BLaER1 treated with 17β-estradiol and CSF1 and Interleukin-3, amounts not matched to agents 10 nM and 100 nM (cell line): ENCODE results near the gene GYG1.
A peak's percentile ranks its signal among the peaks of the same experiment; 100 is the strongest.

Experiments used
- H3K27ac ChIP-seq, 11 experiments: shearing (Covaris generic); formaldehyde crosslinking; 2 replicates each; pipeline ENCODE4 v1.8.1; 2022
- H3K27me3 ChIP-seq, 11 experiments: shearing (Covaris generic); formaldehyde crosslinking; 2 replicates each; pipeline ENCODE4 v1.8.1; 2022
- H3K36me3 ChIP-seq, 11 experiments: shearing (Covaris generic); formaldehyde crosslinking; 2 replicates each; pipeline ENCODE4 v1.8.1; 2022
- H3K4me1 ChIP-seq, 10 experiments: shearing (Covaris generic); formaldehyde crosslinking; 2 replicates each; pipeline ENCODE4 v1.8.1; 2022
- H3K4me2 ChIP-seq, 11 experiments: shearing (Covaris generic); formaldehyde crosslinking; 2 replicates each; pipeline ENCODE4 v1.8.1; 2022
- H3K4me3 ChIP-seq, 10 experiments: shearing (Covaris generic); formaldehyde crosslinking; 2 replicates each; pipeline ENCODE4 v1.8.1; 2022
- H3K9ac ChIP-seq, 11 experiments: shearing (Covaris generic); formaldehyde crosslinking; 2 replicates each; pipeline ENCODE4 v1.8.1; 2022
- H3K9me3 ChIP-seq, 11 experiments: shearing (Covaris generic); formaldehyde crosslinking; replicated peaks in 1 of 11; 2 replicates each; pipeline ENCODE4 v1.8.1; 2022
- H4K20me1 ChIP-seq, 11 experiments: shearing (Covaris generic); formaldehyde crosslinking; 2 replicates each; pipeline ENCODE4 v1.8.1; 2022
- Cebpa-rat ChIP-seq, 11 experiments: shearing (Covaris generic); IDR thresholded peaks; 2 replicates each; pipeline ENCODE4 v1.8.1; 2022

Gene GYG1

GRCh38 chr3:148991219-148992026 is at the start of gene GYG1:
Gene GYG1, plus strand, starts transcription at chr3:148991540. Its CDS starts 101 bp downstream, at chr3:148991641.
- Histone ChIP-seq H3K36me3 (peaks cover 25 to 32% (median 26%) of the 10 kb centered on the region in 11 experiments), H4K20me1 (peaks cover 0 to 27% (median 4%) of the 10 kb centered on the region in 11 experiments; a peak in 8 of 22 replicates), H3K4me1 (peaks cover 20 to 42% (median 29%) of the 10 kb centered on the region in 10 experiments), H3K4me2 (peak within 1 kb of the TSS; percentile 71 to 93 (median 82)), H3K9ac (peak within 1 kb of the TSS; percentile 86 to 94 (median 91)), H3K9me3 (no peaks in the 10 kb centered on the region), H3K27ac (peak within 1 kb of the TSS; percentile 85 to 97 (median 90)), H3K4me3 (peak within 1 kb of the TSS; percentile 74 to 93 (median 84)), H3K27me3 (no peaks in the 10 kb centered on the region)
- no peak for TF ChIP-seq Cebpa-rat (IDR thresholded peaks at IDR 0.05)

- TF ChIP-seq Cebpa-rat (IDR thresholded peaks at IDR 0.05) = no peak
- H3K4me1 ChIP-seq = no peaks in the 10 kb centered on the region
- H3K9ac ChIP-seq = no peak overlapping the region
- H4K20me1 ChIP-seq = no peaks in the 10 kb centered on the region
- H3K4me2 ChIP-seq = no peak overlapping the region
- no peak overlapping the region for H3K4me3 ChIP-seq
- peak overlapping the region in 1 of 11 experiments; percentile 46; a peak in 1 of 22 replicates for H3K27ac ChIP-seq
- H3K36me3 ChIP-seq = no peaks in the 10 kb centered on the region
- no peaks in the 10 kb centered on the region for H3K27me3 ChIP-seq
- H3K9me3 ChIP-seq = no peaks in the 10 kb centered on the region
These were observed 47.7 kb upstream of the GYG1 start for GRCh38 chr3:148943506-148944205.

- no peaks in the 10 kb centered on the region for H4K20me1 ChIP-seq
- TF ChIP-seq Cebpa-rat (IDR thresholded peaks at IDR 0.05) = no peak
- H3K9me3 ChIP-seq = no peaks in the 10 kb centered on the region
- H3K4me2 ChIP-seq = no peak overlapping the region
- H3K4me3 ChIP-seq = no peak overlapping the region
- no peaks in the 10 kb centered on the region for H3K4me1 ChIP-seq
- H3K27me3 ChIP-seq = no peaks in the 10 kb centered on the region
- H3K9ac ChIP-seq = no peak overlapping the region
- H3K36me3 ChIP-seq = no peaks in the 10 kb centered on the region
- no peak overlapping the region for H3K27ac ChIP-seq
These were observed 46.2 kb upstream of the GYG1 start for GRCh38 chr3:148945116-148945515.

- Histone ChIP-seq H3K9me3 (no peaks in the 10 kb centered on the region), H3K36me3 (no peaks in the 10 kb centered on the region), H3K4me2 (no peak overlapping the region), H3K27me3 (no peaks in the 10 kb centered on the region), H3K4me3 (no peak overlapping the region), H3K4me1 (no peaks in the 10 kb centered on the region), H3K27ac (no peak overlapping the region), H3K9ac (no peak overlapping the region), H4K20me1 (no peaks in the 10 kb centered on the region)
- no peak for TF ChIP-seq Cebpa-rat (IDR thresholded peaks at IDR 0.05)
These were observed 42.3 kb upstream of the GYG1 start for GRCh38 chr3:148948913-148949657.

- H3K4me1 ChIP-seq = no peaks in the 10 kb centered on the region
- H3K4me2 ChIP-seq = no peak overlapping the region
- no peak overlapping the region for H3K9ac ChIP-seq
- no peak overlapping the region for H3K27ac ChIP-seq
- no peaks in the 10 kb centered on the region for H3K27me3 ChIP-seq
- no peaks in the 10 kb centered on the region for H4K20me1 ChIP-seq
- no peak for TF ChIP-seq Cebpa-rat (IDR thresholded peaks at IDR 0.05)
- no peaks in the 10 kb centered on the region for H3K9me3 ChIP-seq
- no peaks in the 10 kb centered on the region for H3K36me3 ChIP-seq
- no peak overlapping the region for H3K4me3 ChIP-seq
These were observed 40.5 kb upstream of the GYG1 start for GRCh38 chr3:148950806-148951205.

- Histone ChIP-seq H3K4me2 (no peak overlapping the region), H3K9me3 (no peaks in the 10 kb centered on the region), H4K20me1 (no peaks in the 10 kb centered on the region), H3K36me3 (no peaks in the 10 kb centered on the region), H3K27me3 (no peaks in the 10 kb centered on the region), H3K27ac (no peak overlapping the region), H3K9ac (no peak overlapping the region), H3K4me1 (no peaks in the 10 kb centered on the region), H3K4me3 (no peak overlapping the region)
- TF ChIP-seq Cebpa-rat (IDR thresholded peaks at IDR 0.05) = no peak
These were observed 39.6 kb upstream of the GYG1 start for GRCh38 chr3:148951599-148952361.

GRCh38 chr3:148953094-148953493 is 38.2 kb upstream of the GYG1 start:
- no peak for TF ChIP-seq Cebpa-rat (IDR thresholded peaks at IDR 0.05)

GRCh38 chr3:148954981-148955380 is 36.4 kb upstream of the GYG1 start:
- TF ChIP-seq Cebpa-rat (IDR thresholded peaks at IDR 0.05) = no peak
- Histone ChIP-seq H3K4me2 (no peak overlapping the region), H3K4me1 (peaks cover 0 to 8% (median 0%) of the 10 kb centered on the region in 10 experiments; a peak in 1 of 20 replicates), H3K4me3 (no peak overlapping the region), H3K9ac (no peak overlapping the region), H3K9me3 (no peaks in the 10 kb centered on the region), H3K27ac (no peak overlapping the region), H3K36me3 (no peaks in the 10 kb centered on the region), H3K27me3 (no peaks in the 10 kb centered on the region), H4K20me1 (no peaks in the 10 kb centered on the region)

More at GRCh38 chr3:148953094-148953493, 38.2 kb upstream of the GYG1 start:
- no peaks in the 10 kb centered on the region for H4K20me1 ChIP-seq
- H3K27me3 ChIP-seq = no peaks in the 10 kb centered on the region
- no peak overlapping the region for H3K4me3 ChIP-seq
- H3K36me3 ChIP-seq = no peaks in the 10 kb centered on the region
- peaks cover 0 to 8% (median 0%) of the 10 kb centered on the region in 10 experiments; a peak in 1 of 20 replicates for H3K4me1 ChIP-seq
- no peak overlapping the region for H3K4me2 ChIP-seq
- H3K27ac ChIP-seq = no peak overlapping the region
- no peak overlapping the region for H3K9ac ChIP-seq
- no peaks in the 10 kb centered on the region for H3K9me3 ChIP-seq
